ENCODE results near the gene PAQR3.

DNA sequence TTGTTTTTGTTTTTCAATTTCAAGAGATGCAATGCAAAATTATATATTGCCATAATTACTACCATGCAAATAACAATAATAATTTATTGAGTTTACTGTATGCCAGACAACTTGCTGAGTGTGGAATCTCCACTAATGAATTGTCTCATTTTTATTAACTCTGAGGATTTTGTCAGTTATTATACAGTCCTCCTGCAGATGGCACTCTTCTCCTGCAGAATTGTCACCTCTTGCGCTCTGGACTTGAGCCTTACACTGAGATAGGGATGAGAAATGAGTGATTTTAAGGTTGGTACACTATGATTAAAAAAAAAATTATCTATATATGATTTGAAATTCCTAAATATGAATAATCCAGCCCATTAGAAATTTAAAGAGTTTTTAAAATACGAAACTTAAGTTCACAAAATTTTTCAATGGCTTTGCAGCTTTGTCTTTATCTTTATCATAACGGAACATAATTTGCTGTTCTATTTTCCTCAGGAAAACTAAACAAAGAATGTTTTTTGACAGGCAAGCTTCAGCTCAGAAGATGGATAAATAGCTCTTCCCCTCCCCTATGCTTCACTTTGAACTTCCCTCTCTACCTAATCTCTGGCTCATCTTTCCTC, 12.7 kb upstream of the PAQR3 start:
- TF ChIP-seq, protein P1, sequence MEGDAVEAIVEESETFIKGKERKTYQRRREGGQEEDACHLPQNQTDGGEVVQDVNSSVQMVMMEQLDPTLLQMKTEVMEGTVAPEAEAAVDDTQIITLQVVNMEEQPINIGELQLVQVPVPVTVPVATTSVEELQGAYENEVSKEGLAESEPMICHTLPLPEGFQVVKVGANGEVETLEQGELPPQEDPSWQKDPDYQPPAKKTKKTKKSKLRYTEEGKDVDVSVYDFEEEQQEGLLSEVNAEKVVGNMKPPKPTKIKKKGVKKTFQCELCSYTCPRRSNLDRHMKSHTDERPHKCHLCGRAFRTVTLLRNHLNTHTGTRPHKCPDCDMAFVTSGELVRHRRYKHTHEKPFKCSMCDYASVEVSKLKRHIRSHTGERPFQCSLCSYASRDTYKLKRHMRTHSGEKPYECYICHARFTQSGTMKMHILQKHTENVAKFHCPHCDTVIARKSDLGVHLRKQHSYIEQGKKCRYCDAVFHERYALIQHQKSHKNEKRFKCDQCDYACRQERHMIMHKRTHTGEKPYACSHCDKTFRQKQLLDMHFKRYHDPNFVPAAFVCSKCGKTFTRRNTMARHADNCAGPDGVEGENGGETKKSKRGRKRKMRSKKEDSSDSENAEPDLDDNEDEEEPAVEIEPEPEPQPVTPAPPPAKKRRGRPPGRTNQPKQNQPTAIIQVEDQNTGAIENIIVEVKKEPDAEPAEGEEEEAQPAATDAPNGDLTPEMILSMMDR (conservative IDR thresholded peaks at IDR 0.05 in 1 of 2, IDR thresholded peaks at IDR 0.05 in 1 of 2; ENCODE audit: low read depth in 1 of 2, low read length in 2 of 2) = peak; percentile 67 to 70
- no peak for TF ChIP-seq EZH2 (IDR thresholded peaks at IDR 0.05; ENCODE audit: low read length, missing control alignments)

Measured in fibroblast of lung (primary cell).